ENCODE measurements around the gene ZNF639. TPM values are rescaled to one million over a fixed set of nuclear protein-coding genes. Genes with fewer than 3 reads are reported as not detected.

Gene ZNF639
- total and polyA plus RNA-seq, 2 of the 13 experiments (the other 11 are each of a cell fraction or from before 2014, with no cell fraction given) = 11.6 to 42.4 TPM

- FAIRE-seq (no peak), DNase-seq (ENCODE audit: low spot score) (no peak), ATAC-seq (no peak)
- TF ChIP-seq GLI4 (CRISPR knock-in tag; IDR thresholded peaks at IDR 0.05; ENCODE audit: borderline replicate concordance) (no peak), HNRNPUL1 (IDR thresholded peaks at IDR 0.05; ENCODE audit: low read depth, low read length) (no peak), PHF20 (CRISPR knock-in tag; IDR thresholded peaks at IDR 0.05) (no peak), ADNP (CRISPR knock-in tag; IDR thresholded peaks at IDR 0.05) (no peak), ZNF512B (CRISPR knock-in tag; IDR thresholded peaks at IDR 0.05; ENCODE audit: borderline replicate concordance) (no peak), KLF15 (CRISPR knock-in tag; IDR thresholded peaks at IDR 0.05; ENCODE audit: borderline replicate concordance) (no peak), ZNF770 (CRISPR knock-in tag; IDR thresholded peaks at IDR 0.05) (peak; percentile 51; the same call in 1 of the 2 replicates), RCOR2 (CRISPR knock-in tag; IDR thresholded peaks at IDR 0.05) (no peak), ZNF121 (CRISPR knock-in tag; IDR thresholded peaks at IDR 0.05) (peak; percentile 92), ATF4 (CRISPR knock-in tag; IDR thresholded peaks at IDR 0.05) (no peak), PBX2 (CRISPR knock-in tag; IDR thresholded peaks at IDR 0.05) (no peak)
- no peak overlapping the region for H3K27ac ChIP-seq (ENCODE audit: extremely low read length, insufficient read depth, low read length)
- H3K4me2 ChIP-seq (ENCODE audit: low read depth, low read length) = no peak overlapping the region
- CTCF ChIA-PET (ENCODE audit: low intra/inter-chr PET ratio, low total read pairs) = no interaction called here
- H4K20me1 ChIP-seq (ENCODE audit: insufficient read depth, low read length) = no peaks in the 10 kb centered on the region
- POLR2A ChIA-PET = no interaction called here
- peaks cover 11% of the 10 kb centered on the region for H3K79me2 ChIP-seq (ENCODE audit: insufficient read depth, low read length)
- no TSS peak for BruUV-seq (replicated peaks)
- intact Hi-C loops (cut with micrococcal nuclease; ENCODE audit: unreplicated experiment) (no loop called here), in situ Hi-C loops (cut with HindIII; ENCODE audit: extremely low pct_ligation_motif_present, low pct_unique_long_range_greater_than_20kb) (no loop called here)
- peaks cover 19 to 67% of the 10 kb centered on the region in 2 experiments for H3K36me3 ChIP-seq (replicated peaks in 1 of 2; ENCODE audit: control insufficient read depth in 1 of 2, insufficient read depth in 2 of 2, low read length in 2 of 2)
- H3K4me1 ChIP-seq (ENCODE audit: insufficient read depth, low read length) = no peaks in the 10 kb centered on the region
- H3K9me3 ChIP-seq (ENCODE audit: low read length) = no peaks in the 10 kb centered on the region
- no peak overlapping the region for H3K4me3 ChIP-seq (replicated peaks in 1 of 3; ENCODE audit: insufficient read depth in 1 of 3, low read depth in 2 of 3, low read length in 3 of 3)
- no peak overlapping the region for H2AFZ ChIP-seq (ENCODE audit: low read length)
- WGBS (ENCODE audit: low lambda C conversion rate) = 86% methylated on average over 2 of the region's 4 CpGs
- no peaks in the 10 kb centered on the region for H3K27me3 ChIP-seq (ENCODE audit: control insufficient read depth in 1 of 2, insufficient read depth in 2 of 2, low read length in 2 of 2)
- no peak overlapping the region for H3K9ac ChIP-seq (ENCODE audit: insufficient read depth, low read depth, low read length)
Measured at GRCh38 chr3:179332240-179332639, 9.4 kb downstream of the ZNF639 start.
